ENCODE results near the gene ARID5B.

Gene ARID5B

DNA sequence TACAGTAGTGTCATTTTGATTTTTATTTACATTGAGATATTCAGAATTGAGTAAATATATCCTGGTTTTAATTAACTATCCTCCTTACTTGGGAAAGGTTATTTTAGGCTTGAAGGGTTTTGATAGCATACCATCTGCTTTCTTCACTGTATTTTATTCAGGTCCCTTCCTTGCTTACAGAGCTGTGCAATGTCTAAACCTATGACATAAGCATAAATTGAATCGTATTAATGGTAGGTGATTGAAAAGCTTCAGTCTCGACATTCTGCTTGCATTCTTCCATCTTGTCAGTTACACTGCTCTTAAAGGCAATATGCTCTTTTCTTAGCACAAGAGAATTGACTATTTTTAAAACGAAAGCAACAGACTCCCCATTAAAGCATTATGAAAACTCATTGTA is 102.5 kb downstream of the ARID5B start:
- in situ Hi-C loops (cut with MboI; ENCODE audit: low sequenced_read_pairs) = no loop called here

DNA sequence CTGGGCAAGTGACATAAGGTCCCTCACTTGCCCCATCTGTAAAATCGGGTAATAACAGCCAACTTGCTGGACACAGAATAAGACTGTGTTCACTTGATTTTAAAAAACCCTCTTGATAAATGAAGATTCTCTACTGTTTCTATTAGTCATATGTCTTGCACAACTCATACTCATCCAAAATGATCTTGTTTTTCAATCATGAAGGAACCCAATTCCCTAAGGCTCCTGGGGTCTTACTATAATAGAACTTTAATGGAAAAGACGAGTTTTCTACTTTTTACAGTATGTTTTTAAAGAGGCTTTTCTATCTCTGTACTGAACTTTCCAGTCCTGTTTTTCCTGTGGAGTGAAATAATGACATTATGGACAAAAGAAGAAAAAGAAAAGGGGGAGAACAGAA is 103.8 kb downstream of the ARID5B start:
- in situ Hi-C loops (cut with MboI; ENCODE audit: low sequenced_read_pairs) = no loop called here

DNA sequence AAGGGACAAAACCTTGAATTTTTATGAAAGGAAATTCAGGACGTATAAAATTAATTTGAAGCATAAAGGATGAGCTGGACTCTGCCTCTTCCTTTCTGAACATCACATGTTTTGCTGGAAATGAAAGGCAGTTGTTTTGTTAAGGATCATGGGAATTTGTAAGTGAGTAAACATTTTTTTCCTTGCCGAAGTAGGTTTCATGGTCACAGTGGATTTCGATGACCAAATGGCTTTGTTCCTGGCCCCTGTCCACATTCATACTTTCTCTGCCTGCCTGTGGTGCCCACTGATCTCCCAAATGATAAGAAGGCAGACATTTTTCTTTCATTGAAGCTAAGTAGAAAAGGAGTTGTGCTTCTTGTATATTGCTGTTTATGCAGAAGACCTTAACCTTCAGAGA is 104.2 kb downstream of the ARID5B start:
- in situ Hi-C loops (cut with MboI; ENCODE audit: low sequenced_read_pairs) = no loop called here

DNA sequence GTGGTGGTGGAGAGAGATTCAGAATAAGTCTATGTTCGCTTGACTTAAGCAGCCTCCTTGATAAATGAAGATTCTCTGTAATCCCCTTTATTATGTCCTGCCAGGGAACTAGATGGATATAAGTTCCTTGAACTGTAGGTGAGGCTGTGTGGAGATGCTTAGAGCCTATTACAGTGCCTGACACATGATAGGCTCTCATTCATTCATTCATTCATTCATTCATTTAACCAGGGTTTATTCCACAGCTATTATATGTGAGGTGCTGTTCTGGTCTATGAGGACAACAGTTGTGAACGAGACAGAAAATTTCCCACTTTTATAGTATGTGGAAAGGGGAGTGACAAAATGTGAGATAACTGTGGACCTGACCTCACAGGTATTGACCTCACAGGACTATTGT is 105.6 kb downstream of the ARID5B start:
- in situ Hi-C loops (cut with MboI; ENCODE audit: low sequenced_read_pairs) = no loop called here

DNA sequence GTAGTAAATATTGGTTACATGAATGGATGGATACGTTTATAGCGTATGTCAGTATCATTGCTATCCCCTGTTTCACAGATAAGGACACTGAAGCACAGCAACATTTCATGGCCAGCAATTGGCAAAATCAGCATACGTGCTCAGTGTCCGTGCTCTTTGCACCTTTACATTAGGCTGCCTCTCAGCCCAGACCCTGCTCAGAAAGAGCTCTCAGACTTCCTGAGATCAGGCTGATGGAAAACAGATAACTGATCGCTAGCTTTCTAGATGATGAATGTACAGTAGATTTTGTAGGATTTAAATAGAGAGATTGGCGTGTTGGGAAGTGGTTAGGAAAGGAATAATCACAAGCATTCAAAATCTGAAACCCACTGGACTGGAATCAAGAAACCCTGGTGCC is 106.7 kb downstream of the ARID5B start:
- in situ Hi-C loops (cut with MboI; ENCODE audit: low sequenced_read_pairs) = no loop called here

DNA sequence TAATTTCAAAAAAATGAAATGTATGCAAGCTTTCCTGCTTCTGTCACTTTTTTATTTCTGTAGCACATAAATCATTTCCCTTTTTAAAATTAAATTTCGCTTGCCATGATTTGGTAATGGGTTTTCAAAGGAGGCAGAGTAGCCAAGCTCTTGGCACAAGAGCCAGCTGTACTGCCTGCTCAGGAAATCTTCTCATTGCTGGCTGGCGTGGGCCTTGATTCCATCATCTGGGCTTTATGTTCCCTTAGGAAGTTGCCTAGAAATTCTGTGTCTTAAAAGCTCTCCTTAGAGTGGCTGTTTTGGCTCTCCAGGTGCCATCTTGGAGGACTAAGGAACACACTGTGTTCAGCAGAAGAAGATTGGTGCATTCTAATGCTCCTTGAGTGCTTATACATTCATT is 107.4 kb downstream of the ARID5B start:
- in situ Hi-C loops (cut with MboI; ENCODE audit: low sequenced_read_pairs) = no loop called here

DNA sequence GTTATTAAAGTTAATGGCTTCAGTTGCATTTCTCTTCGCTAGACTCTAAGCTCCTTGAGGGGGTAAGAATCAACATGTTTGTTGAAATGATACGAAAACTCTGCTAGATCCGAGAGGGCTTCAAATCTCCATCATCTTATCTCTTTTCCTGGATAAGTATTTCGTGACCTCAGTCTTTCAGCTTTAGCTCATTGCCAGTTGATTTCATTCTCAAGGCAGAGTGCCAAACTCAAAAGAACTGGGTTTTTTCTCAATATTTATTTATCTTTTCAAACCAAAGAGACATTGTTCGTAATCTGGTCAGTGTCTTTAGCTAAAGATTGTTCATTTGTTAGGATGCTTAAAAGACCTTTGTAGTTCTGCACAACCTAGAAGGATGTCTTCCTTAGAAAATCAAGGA is 108.9 kb downstream of the ARID5B start:
- in situ Hi-C loops (cut with MboI; ENCODE audit: low sequenced_read_pairs) = no loop called here

DNA sequence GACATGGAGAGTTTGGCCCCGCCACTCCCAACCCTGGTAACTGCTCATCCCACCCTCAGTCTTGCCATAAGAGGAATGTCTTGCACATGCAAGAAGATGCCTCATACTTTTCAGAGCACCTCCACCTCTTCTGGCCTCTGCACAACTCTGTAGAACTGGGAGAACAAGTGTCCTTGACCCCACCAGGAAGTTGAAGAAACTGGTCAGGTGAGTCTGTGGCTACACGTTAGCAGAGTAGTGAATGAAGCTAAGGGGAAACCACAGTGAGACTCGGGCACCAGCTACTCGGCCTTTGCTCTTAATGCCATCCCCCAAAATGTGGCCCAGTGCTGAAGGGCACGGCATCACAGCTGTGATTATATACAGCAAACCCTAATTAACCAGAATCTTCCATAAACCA is 110.1 kb downstream of the ARID5B start:
- in situ Hi-C loops (cut with MboI; ENCODE audit: low sequenced_read_pairs) = no loop called here

DNA sequence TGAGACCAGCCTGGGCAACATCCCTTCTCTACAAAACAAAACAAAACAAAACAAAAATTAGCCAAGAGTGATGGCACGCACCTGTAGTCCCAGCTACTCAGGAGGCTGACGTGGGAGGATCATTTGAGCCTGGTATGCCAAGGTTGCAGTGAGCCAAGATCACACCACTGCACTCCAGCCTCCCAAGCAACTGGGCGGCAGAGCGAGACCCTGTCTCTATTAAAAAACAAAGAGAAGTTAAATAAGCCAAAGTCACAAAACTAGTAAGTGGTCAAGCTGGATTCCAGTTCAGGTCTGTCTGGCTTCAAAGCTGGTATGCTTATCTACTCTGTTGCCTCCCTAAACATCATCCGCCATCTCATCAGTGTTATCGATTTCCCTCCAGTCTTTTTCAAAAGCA is 110.8 kb downstream of the ARID5B start:
- in situ Hi-C loops (cut with MboI; ENCODE audit: low sequenced_read_pairs) = no loop called here

DNA sequence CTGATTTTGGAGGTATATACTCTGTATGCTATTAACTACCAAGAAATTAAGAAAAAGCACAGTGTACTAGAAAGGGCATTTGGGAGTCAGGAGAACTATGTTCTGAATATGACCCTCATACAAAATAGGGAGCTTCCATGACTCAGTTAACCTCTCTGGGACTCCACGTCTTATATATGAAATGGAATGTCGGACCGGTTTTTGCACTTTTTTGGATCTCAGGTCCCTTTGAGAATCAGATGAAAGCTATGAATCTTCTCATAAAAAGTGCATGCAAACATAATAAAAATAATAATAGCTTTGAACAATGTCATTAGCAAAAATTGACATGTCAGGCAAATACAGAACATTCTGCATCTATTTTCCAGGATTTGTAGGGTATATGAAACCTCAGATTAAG is 113.0 kb downstream of the ARID5B start:
- in situ Hi-C loops (cut with MboI; ENCODE audit: low sequenced_read_pairs) = no loop called here

DNA sequence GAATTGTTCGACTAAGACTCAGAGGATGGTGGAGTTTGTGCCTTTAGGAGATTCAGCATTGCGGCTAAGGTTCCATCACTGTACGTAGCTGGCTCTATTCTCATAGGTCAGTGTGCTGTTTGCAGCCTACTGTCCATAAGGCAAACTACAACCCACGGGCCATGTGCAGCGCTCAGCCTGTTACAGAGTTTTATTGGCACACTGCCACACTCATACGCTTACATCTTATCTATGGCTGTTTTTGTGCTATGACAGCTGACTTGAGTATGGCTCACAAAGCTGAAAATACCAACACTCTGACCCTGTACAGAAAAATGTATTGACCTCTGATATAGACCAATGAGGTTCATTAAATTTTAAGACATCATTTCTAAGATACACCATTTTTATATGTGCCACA is 114.5 kb downstream of the ARID5B start:
- in situ Hi-C loops (cut with MboI; ENCODE audit: low sequenced_read_pairs) = no loop called here

DNA sequence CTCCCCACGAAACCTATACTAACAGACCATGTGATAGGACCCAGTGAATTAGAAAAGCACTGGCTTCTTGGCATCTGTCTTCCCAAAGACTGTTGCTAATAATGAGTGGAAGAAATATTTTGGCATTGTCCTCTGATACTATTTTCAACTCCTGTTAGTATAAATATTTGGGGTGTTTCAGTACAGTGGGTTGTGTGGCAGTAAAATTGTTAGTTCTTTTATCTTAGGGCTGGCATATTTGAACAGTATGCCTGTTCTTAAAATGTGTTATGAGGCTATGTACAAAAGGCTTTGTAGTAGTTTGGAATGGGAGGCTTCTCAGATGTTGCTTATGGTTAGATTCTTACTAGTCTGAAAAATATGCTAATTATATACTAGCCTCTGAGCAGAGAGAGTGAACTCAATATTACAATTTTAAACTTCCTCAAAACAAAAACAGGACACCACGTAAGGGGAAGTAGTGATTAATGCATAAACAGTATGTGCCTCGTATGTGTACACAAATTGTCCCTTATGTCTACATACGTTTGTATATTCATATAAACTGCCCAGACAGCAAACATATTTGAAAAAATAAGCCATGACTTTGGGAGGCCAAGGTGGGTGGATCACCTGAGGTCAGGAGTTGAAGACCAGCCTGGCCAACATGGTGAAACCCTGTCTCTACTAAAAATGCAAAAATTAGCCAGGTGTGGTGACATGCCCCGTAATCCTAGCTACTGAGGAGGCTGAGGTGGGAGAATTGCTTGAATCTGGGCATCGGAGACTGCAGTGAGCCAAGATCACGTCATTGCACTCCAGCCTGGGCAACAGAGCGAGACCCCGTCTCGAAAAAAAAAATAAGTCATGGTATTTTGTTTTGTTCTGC is 115.4 kb downstream of the ARID5B start:
- in situ Hi-C loops (cut with MboI; ENCODE audit: low sequenced_read_pairs) = no loop called here

DNA sequence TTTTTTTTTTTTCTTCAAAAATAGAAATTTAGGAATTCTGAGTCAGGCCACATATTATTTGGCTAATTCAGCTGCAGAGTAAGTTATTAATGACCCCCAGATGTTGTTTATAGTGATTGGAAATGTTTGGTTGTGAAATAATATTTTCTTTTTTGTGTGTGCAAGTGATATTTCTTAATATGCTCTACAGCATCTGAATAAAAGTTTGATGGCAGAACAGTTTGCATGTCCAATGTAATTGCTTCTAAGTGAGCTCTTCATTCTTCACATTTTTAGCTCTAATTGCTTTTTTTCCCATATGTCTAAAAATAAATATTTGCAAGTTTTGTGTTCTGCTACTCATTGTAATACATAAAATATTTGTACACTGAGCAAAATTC is 116.0 kb downstream of the ARID5B start:
- in situ Hi-C loops (cut with MboI; ENCODE audit: low sequenced_read_pairs) = no loop called here

DNA sequence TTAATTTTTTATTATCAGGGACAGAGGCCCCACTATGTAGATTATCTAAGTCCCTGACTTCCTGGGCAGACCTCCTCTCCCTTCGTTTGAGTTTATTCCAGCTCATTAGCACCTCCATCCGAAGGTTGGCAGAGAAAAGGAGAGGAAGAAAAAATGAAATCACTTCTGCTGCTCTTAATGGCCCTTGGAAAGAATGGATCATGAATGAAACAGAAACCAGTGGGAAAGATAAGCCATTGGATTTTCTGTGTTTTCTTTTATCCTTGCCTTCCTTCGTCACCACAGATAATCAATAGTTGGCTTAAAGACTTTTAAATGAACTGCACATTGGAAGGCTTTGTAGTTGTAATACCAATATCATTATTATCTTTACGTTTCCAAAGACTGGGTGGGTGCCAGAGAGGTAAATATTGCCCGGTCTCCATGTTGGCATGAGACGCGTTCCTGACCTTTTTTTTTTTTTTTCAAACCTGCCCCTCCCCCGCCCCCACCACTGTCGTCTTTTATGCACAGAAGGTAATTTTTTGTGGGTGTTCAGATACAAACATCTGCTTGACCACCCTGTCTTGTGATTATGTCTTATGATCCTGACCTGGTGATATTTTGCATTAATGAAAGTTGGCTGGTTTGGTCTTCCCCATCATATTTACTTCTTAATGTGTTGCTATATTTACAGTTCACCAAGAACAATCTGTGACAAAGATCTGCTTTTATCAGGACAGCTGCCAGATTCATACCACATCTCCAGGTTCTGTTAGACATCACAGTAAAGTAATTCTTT is 116.8 kb downstream of the ARID5B start:
- in situ Hi-C loops (cut with MboI; ENCODE audit: low sequenced_read_pairs) = no loop called here

DNA sequence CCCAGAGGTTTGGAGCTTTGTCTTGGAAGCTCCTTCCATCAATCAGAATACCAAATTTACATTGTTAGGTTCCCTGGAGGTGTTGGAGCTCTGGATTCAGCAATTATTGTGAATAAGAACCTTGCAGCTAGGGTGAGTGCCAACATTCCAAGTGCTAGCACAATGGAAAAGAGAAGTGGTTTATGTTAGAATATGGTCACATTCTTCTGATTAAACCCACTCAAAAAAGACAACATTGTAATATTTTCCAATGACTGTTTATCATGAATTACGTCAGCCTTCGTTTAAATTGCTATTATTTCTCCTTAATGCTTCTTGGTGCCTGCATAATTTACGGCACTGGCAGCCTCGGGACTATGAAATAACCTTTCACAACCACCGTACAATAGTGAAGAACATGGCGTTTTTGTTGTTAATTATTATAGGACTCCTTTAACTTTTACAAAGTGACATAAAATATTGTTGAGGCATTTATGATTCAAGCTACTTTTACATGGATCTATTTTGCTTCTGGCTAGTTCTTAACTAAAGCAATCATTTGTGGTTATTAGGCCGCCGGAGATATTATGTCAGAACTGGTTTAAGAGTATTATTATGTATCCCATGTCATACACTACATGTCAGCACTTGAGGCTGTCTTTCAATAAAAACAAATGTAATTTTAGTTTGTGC is 117.7 kb downstream of the ARID5B start:
- in situ Hi-C loops (cut with MboI; ENCODE audit: low sequenced_read_pairs) = no loop called here

DNA sequence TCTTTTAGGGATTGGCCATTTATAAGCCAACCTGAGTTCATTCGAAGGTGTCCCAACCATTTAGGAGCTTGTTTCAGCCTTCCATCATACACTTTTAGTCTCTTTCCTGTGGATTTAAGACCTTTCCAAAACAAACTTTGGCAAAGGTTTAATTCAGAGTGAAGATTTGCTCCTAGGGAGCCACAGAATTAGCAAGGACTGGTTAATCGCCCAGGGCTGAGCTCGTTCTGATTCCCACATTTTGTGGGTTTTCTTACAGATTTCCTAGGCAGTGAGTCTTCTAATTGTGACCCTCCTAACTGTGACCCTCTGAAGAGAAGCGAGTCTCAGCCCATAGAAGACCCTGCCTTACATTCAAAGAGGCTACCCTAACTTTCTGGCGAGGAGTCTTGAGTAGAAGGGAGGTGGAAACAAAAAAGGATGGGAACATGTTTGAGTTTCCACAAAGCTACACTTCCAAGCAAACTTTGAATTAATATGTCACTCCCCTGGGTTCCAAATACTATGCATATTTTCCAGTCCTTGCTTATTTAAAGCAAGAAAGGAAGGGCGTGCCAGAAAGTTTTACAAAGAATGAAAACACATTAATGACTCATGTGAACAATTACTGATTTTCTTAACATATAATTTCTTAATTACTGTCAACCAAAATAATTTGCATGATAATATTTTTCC is 118.3 kb downstream of the ARID5B start:
- in situ Hi-C loops (cut with MboI; ENCODE audit: low sequenced_read_pairs) = no loop called here

DNA sequence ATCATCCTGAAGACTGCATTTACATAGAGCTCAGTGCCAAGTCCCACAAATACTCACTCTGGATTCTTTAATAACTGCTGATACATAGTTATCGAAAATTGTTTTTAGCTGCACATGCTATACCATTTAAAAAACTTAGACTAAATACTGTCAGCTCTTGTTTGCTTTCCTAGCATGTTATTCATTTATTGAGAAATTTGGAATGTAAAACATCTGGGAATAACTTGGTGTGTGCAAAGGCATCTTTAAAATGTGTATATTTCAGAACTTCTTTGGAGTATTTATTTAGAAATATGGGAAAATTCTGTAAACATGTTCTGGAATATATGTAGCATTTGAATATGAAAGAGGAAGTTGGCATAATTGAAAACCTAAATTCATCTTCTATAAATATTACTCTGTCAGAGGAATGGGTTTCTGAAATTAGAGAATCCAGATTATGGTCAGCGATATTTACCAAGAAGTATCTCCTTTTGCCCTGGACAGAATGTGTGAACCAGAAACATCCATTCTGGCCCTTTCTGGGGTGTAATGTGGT is 119.7 kb downstream of the ARID5B start:
- in situ Hi-C loops (cut with MboI; ENCODE audit: low sequenced_read_pairs) = no loop called here

DNA sequence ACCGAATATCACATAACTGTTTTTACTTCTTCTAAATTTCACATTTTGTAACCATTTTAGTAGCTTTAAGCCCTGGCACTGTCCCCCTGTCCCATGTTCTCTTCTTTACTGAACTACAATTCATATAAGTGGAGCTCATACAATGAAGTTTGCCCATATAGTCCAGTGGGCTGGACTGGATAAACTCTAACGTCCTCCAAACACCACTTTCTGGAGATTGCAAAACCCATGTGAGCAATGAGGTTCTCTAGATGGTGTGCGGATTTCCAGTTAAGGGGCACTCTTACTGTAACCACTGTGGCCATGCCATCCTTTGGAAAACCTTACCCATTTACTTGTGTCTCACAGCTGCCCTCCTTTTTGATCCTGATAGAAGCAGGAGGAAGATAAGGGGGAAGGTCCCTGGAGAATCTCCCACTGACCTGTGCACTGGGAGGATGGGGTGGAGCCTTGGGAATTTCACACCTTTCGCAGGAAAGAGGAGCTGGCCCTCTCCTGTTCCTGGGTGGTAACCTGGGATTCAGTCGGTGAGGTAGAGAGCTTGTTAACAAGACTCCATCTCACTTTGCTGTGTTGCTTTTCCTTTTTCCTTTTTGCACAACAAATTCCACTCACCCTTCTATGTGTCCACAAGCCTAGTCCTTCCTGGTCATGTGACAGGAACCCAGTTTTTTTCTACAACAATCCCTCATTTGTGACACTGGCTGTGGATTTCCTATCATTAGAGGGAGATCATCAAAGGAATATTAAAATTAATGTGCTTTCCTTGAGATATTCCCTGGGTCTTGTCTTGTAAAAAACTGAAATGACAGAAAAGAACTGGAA is 120.7 kb downstream of the ARID5B start:
- in situ Hi-C loops (cut with MboI; ENCODE audit: low sequenced_read_pairs) = no loop called here

DNA sequence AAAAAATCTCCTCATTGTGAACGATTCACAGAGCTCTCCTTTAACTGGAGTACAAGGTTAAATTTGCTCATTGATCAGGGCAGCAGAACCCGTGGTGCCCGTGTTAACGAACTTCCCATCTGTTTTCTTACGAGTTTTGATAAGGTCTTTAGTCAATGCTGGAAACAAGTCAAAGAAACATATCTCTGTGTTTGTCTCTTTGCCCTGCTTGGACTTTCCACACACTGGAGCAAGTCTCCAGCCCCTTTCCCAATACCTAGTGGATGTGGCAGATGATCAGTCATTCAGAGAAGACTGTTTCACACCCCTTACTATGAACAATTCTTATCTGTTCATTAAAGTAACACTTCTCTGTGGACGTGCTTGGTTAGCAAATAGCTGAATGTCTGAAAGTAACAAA is 121.3 kb downstream of the ARID5B start:
- in situ Hi-C loops (cut with MboI; ENCODE audit: low sequenced_read_pairs) = no loop called here

DNA sequence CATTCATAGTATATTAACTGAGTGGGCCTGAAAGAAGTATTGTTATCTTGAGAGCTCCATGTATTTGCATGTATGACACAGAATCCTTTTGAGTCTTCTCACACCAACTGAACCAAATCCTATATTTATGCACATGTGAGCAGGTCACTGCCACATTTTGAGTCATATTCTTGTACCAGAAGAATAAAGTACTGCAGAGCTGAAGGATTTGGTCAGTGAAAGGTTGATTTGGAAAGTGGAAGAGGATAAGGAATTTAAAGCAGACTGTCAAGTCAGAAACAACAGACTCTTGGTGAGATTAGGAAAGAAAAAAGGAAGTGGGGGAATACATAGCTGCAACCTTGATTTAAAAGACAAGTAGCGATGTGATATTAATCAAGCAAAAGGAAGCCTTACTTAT is 121.8 kb downstream of the ARID5B start:
- in situ Hi-C loops (cut with MboI; ENCODE audit: low sequenced_read_pairs) = no loop called here
